Mesothelial cell of epicardium (in vitro differentiated cells): ENCODE data around the gene GPRC6A. TPM values are rescaled to one million over a fixed set of nuclear protein-coding genes. Genes with fewer than 3 reads are reported as not detected.

Experiments
- DNase-seq, 2 experiments: peaks; one replicate each; pipeline ENCODE4 v3.0.0; 2021; ENCODE audit warnings: low spot score in 2 of 2; ENCODE audit not compliant: unreplicated experiment in 2 of 2
- H3K27ac Mint-ChIP-seq: 2 replicates; pipeline ENCODE4 v1.8.0; 2021; ENCODE audit warnings: mixed read lengths
- H3K27me3 Mint-ChIP-seq: 2 replicates; pipeline ENCODE4 v1.8.0; 2021; ENCODE audit warnings: low read depth, mixed read lengths
- H3K36me3 Mint-ChIP-seq: 2 replicates; pipeline ENCODE4 v1.8.0; 2021; ENCODE audit warnings: mixed read lengths
- H3K4me1 Mint-ChIP-seq: 2 replicates; pipeline ENCODE4 v1.8.0; 2021; ENCODE audit warnings: mixed read lengths
- H3K4me3 Mint-ChIP-seq: 2 replicates; pipeline ENCODE4 v1.8.0; 2021; ENCODE audit warnings: mild to moderate bottlenecking, moderate library complexity, mixed read lengths
- H3K9me3 Mint-ChIP-seq: 2 replicates; pipeline ENCODE4 v1.8.0; 2021; ENCODE audit warnings: mixed read lengths
- CTCF ChIP-seq: fragments of 200-600 bp; sonication (generic); IDR thresholded peaks from one replicate; pipeline ENCODE4 v1.5.0; 2021; ENCODE audit warnings: antibody characterized with exemption; ENCODE audit not compliant: unreplicated experiment
- total RNA-seq: library from RNA; stranded (reverse); gene quantifications from 3 replicates; pipeline ENCODE4 v1.2.1, GENCODE V29; 2021

The GPRC6A gene
- total RNA-seq, 1 donor from 2014 or later = 0.18 TPM

GRCh38 chr6:116763906-116764628 is 64.8 kb downstream of the GPRC6A start:
- H3K9me3 Mint-ChIP-seq = no peaks in the 10 kb centered on the region
- peak overlapping the region; percentile 79 for H3K4me3 Mint-ChIP-seq
- no peak overlapping the region for H3K27ac Mint-ChIP-seq
- H3K36me3 Mint-ChIP-seq = no peaks in the 10 kb centered on the region
- DNase-seq = no peak
- H3K27me3 Mint-ChIP-seq = peaks cover 65% of the 10 kb centered on the region
- peaks cover 10% of the 10 kb centered on the region for H3K4me1 Mint-ChIP-seq
- TF ChIP-seq CTCF = no peak

- Mint-ChIP-seq H3K36me3 (no peaks in the 10 kb centered on the region), H3K4me3 (no peak overlapping the region), H3K27me3 (peaks cover 65% of the 10 kb centered on the region), H3K4me1 (peaks cover 10% of the 10 kb centered on the region), H3K9me3 (no peaks in the 10 kb centered on the region), H3K27ac (no peak overlapping the region)
- no peak for TF ChIP-seq CTCF
- DNase-seq = no peak
Measured at GRCh38 chr6:116763048-116763447, 65.8 kb downstream of the GPRC6A start.

GRCh38 chr6:116762235-116762634 is 66.6 kb downstream of the GPRC6A start:
- peaks cover 10% of the 10 kb centered on the region for H3K4me1 Mint-ChIP-seq
- DNase-seq = no peak
- no peaks in the 10 kb centered on the region for H3K36me3 Mint-ChIP-seq
- peaks cover 62% of the 10 kb centered on the region for H3K27me3 Mint-ChIP-seq
- TF ChIP-seq CTCF = no peak
- H3K4me3 Mint-ChIP-seq = no peak overlapping the region
- no peaks in the 10 kb centered on the region for H3K9me3 Mint-ChIP-seq
- H3K27ac Mint-ChIP-seq = no peak overlapping the region

- no peaks in the 10 kb centered on the region for H3K9me3 Mint-ChIP-seq
- H3K27ac Mint-ChIP-seq = no peak overlapping the region
- no peak for DNase-seq
- no peak for TF ChIP-seq CTCF
- H3K4me3 Mint-ChIP-seq = no peak overlapping the region
- peaks cover 59% of the 10 kb centered on the region for H3K27me3 Mint-ChIP-seq
- H3K36me3 Mint-ChIP-seq = no peaks in the 10 kb centered on the region
- peaks cover 10% of the 10 kb centered on the region for H3K4me1 Mint-ChIP-seq
Measured at GRCh38 chr6:116761779-116762178, 67.1 kb downstream of the GPRC6A start.

- Mint-ChIP-seq H3K27me3 (peaks cover 4% of the 10 kb centered on the region), H3K4me1 (no peaks in the 10 kb centered on the region), H3K9me3 (peaks cover 26% of the 10 kb centered on the region), H3K27ac (no peak overlapping the region), H3K4me3 (no peak overlapping the region), H3K36me3 (no peaks in the 10 kb centered on the region)
- TF ChIP-seq CTCF = no peak
- no peak for DNase-seq
Measured at GRCh38 chr6:116745176-116745575, 83.7 kb downstream of the GPRC6A start.

Other genes with a start within 250 kb of the GPRC6A start
- 0.78 to 1.2 TPM (median 0.89 TPM) in 3 replicates for gene RSPH4A, start 212.6 kb downstream of the GPRC6A start, total RNA-seq
- 13.0 to 13.9 TPM (median 13.1 TPM) in 3 replicates for gene ZUP1, start 160.3 kb downstream of the GPRC6A start, total RNA-seq
- 28.1 to 32.2 TPM (median 29.5 TPM) in 3 replicates for gene KPNA5, start 147.9 kb downstream of the GPRC6A start, total RNA-seq
- gene FAM162B, start 63.4 kb downstream of the GPRC6A start, total RNA-seq = 1.1 to 1.9 TPM (median 1.7 TPM) in 3 replicates
- 3.4 to 4.0 TPM (median 3.8 TPM) in 3 replicates for gene RFX6, start 48.2 kb upstream of the GPRC6A start, total RNA-seq